ENCODE results near the gene NLRP2B. TPM values are rescaled to one million over a fixed set of nuclear protein-coding genes. Genes with fewer than 3 reads are reported as not detected.

Gene NLRP2B
- total RNA-seq (2021; fragmentation: NEBNext Ultra II Directional; extraction: Animal tissue kit (Norgen Biotek cat#: 25700)): not detected in 2 replicates
- polyA plus RNA-seq (2011; rRNA removed): not detected in 2 replicates
- not detected for polyA plus RNA-seq (2011; cell fraction: cytosol; rRNA removed)
- not detected for polyA plus RNA-seq (2011; cell fraction: nucleus; rRNA removed)
- polyA plus RNA-seq (2012, experiment 1 of 2): not detected in 4 replicates
- polyA plus RNA-seq (2012, experiment 2 of 2): not detected
- not detected for polyA plus RNA-seq (2013, experiment 1 of 2)
- polyA plus RNA-seq (2013, experiment 2 of 2): not detected
- polyA minus RNA-seq (2011; rRNA and poly(A)+ RNA removed): not detected in 2 replicates
- not detected for polyA minus RNA-seq (2011; cell fraction: cytosol; rRNA and poly(A)+ RNA removed)
- polyA minus RNA-seq (2011; cell fraction: nucleus; rRNA and poly(A)+ RNA removed): not detected
- long read RNA-seq, experiment 1: 0 reads
- long read RNA-seq, experiment 2: 0 reads

DNA sequence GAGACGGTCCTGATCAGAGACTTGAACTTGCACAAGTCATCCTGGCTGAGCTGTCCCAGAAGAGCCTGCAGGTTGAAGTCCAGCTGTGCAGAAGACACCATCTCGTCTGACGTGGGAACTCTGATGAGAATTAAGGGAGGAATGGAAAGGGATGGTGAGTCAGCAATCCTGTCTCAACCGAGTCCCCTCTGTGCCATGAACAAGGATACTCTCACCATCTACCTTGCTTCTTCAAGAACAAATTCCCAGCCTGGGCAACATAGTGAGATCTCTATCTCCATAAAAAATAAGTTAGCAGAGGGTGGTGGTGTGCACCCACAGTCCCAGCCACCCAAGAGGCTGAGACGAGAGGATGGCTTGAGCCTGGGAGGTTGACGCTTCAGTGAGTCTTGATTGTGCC, at the start of gene NLRP2B:
TSS of gene NLRP2B (minus strand) at position 101 of the 400 bp plus-strand sequence.
- H2BK12ac ChIP-seq (ENCODE audit: low read depth, low read length): no peak within 1 kb of the TSS
- no peak within 1 kb of the TSS for H4K91ac ChIP-seq (replicated peaks; ENCODE audit: insufficient read length, low read length)
- H4K8ac ChIP-seq (ENCODE audit: extremely low read depth, insufficient read depth, low read length): no peak within 1 kb of the TSS
- H3K4me2 ChIP-seq (ENCODE audit: insufficient read depth in 1 of 2, low read depth in 2 of 2, low read length in 2 of 2): no peak within 1 kb of the TSS
- no peak within 1 kb of the TSS for H3K9ac ChIP-seq (replicated peaks in 1 of 4; ENCODE audit: extremely low read depth in 1 of 4, low read depth in 3 of 4, low read length in 3 of 4)
- no peak within 1 kb of the TSS for H4K5ac ChIP-seq (ENCODE audit: insufficient read length, low read depth, low read length)
- no peak within 1 kb of the TSS for H2BK5ac ChIP-seq (ENCODE audit: low read depth, low read length)
- WGBS, 2 experiments (ENCODE audit: extremely low coverage in 1 of 2, insufficient coverage in 1 of 2, insufficient read length in 1 of 2, insufficient replicate concordance in 2 of 2, low coverage in 1 of 2, low lambda C conversion rate in 2 of 2, missing lambda C conversion rate in 1 of 2): 90% methylated on average over 5 of the region's 6 CpGs; no CpG with 5 or more reads in 1 of the 2 experiments
- no peaks in the 10 kb centered on the region for H4K20me1 ChIP-seq (replicated peaks in 1 of 2; ENCODE audit: control insufficient read depth in 1 of 2, insufficient read depth in 2 of 2, low read length in 2 of 2)
- no peak within 1 kb of the TSS for H3K18ac ChIP-seq (ENCODE audit: extremely low read depth, low read length)
- H3K27me3 ChIP-seq (replicated peaks in 1 of 4; ENCODE audit: control insufficient read depth in 3 of 4, extremely low read depth in 1 of 4, insufficient read depth in 3 of 4, low read length in 3 of 4): no peaks in the 10 kb centered on the region
- H2BK20ac ChIP-seq (ENCODE audit: low read length): no peak within 1 kb of the TSS
- no peak within 1 kb of the TSS for H3K14ac ChIP-seq (ENCODE audit: insufficient read length)
- H3K79me1 ChIP-seq (ENCODE audit: low read depth, low read length): no peaks in the 10 kb centered on the region
- no peak within 1 kb of the TSS for H2AK5ac ChIP-seq (ENCODE audit: low read depth, low read length)
- H3K23ac ChIP-seq (ENCODE audit: insufficient read length): no peak within 1 kb of the TSS
- no peak within 1 kb of the TSS for H3K27ac ChIP-seq (ENCODE audit: low read depth, low read length)
- no peaks in the 10 kb centered on the region for H3K79me2 ChIP-seq (ENCODE audit: control insufficient read depth in 1 of 2, insufficient read depth in 2 of 2, low read length in 2 of 2)
- CTCF ChIA-PET (ENCODE audit: partially characterized antibody): interaction anchor here (0.5 kb wide), 1 partner anchor 12 kb away, joined by 3 read pairs; no protein-coding TSS in a partner anchor
- no peak within 1 kb of the TSS for H2BK15ac ChIP-seq (ENCODE audit: low read length)
- POLR2A ChIA-PET (ENCODE audit: partially characterized antibody): no interaction called here
- no peak within 1 kb of the TSS for H3K4me3 ChIP-seq (ENCODE audit: extremely low read depth in 1 of 4, insufficient read depth in 2 of 4, low read depth in 3 of 4, low read length in 4 of 4)
- no peaks in the 10 kb centered on the region for H3K36me3 ChIP-seq (ENCODE audit: control insufficient read depth in 2 of 4, insufficient read depth in 4 of 4, low read length in 3 of 4)
- no peak within 1 kb of the TSS for H2AFZ ChIP-seq (ENCODE audit: low read length)
- H3K56ac ChIP-seq (replicated peaks; ENCODE audit: insufficient read length, low read depth, low read length): no peak within 1 kb of the TSS
- no peaks in the 10 kb centered on the region for H3K4me1 ChIP-seq (replicated peaks in 1 of 4; ENCODE audit: control insufficient read depth in 3 of 4, insufficient read depth in 4 of 4, low read length in 3 of 4)
- H2BK120ac ChIP-seq (replicated peaks; ENCODE audit: low read depth, low read length): no peak within 1 kb of the TSS
- DNase-seq (ENCODE audit: low read depth in 1 of 2, low spot score in 2 of 2) (no peak), FAIRE-seq (no peak)
- no peak within 1 kb of the TSS for H3K4ac ChIP-seq (replicated peaks; ENCODE audit: insufficient read length, low read depth, low read length)
- H3K9me3 ChIP-seq (ENCODE audit: insufficient read depth in 2 of 2, low read depth in 1 of 2, low read length in 1 of 2): peaks cover 0 to 5% of the 10 kb centered on the region in 2 experiments; a peak in 1 of 4 replicates
- H3K23me2 ChIP-seq (ENCODE audit: low read depth, low read length): no peaks in the 10 kb centered on the region
- TF ChIP-seq TAF7 (optimal IDR thresholded peaks at IDR 0.05; ENCODE audit: borderline replicate concordance, low read depth, low read length) (no peak), CEBPB (IDR thresholded peaks at IDR 0.05; ENCODE audit: low read depth, low read length) (no peak), MAFK (IDR thresholded peaks at IDR 0.05; ENCODE audit: low read depth, low read length) (no peak), BACH1 (IDR thresholded peaks at IDR 0.05; ENCODE audit: low read length) (no peak), SIRT6 (IDR thresholded peaks at IDR 0.05; ENCODE audit: low read length) (no peak), EP300 (IDR thresholded peaks at IDR 0.05; ENCODE audit: borderline replicate concordance in 1 of 2, low read depth in 2 of 2, low read length in 2 of 2) (no peak), TCF12 (IDR thresholded peaks at IDR 0.05; ENCODE audit: low read depth, low read length) (no peak), CBX5 (IDR thresholded peaks at IDR 0.05; ENCODE audit: low read depth, low read length) (no peak), ATF2 (IDR thresholded peaks at IDR 0.05; ENCODE audit: low read length) (no peak), POLR2A (IDR thresholded peaks at IDR 0.05; ENCODE audit: control extremely low read depth in 1 of 2, low read depth in 2 of 2, low read length in 2 of 2) (no peak), TEAD4 (IDR thresholded peaks at IDR 0.05; ENCODE audit: low read depth, low read length) (no peak)

Measured in H1 (cell line).